Loucy (cell line): ENCODE data around the gene STIP1.

Source experiments
- CTCF ChIP-seq: fragments of 200-600 bp; sonication (generic); conservative IDR thresholded peaks from 2 replicates; pipeline ENCODE4 v1.5.1; 2014; ENCODE audit warnings: mild to moderate bottlenecking, antibody characterized with exemption, low read length
- EZH2phosphoT487 ChIP-seq: fragments of 200-600 bp; IDR thresholded peaks from 2 replicates; pipeline ENCODE4 v1.6.1; 2018; ENCODE audit warnings: antibody characterized with exemption, mild to moderate bottlenecking, moderate library complexity, borderline replicate concordance

GRCh38 chr11:64244966-64245365 lies 59.0 kb downstream of the STIP1 start:
- TF ChIP-seq CTCF = no peak
- TF ChIP-seq EZH2phosphoT487 = no peak
